ENCODE results near the gene PIGL.

DNA sequence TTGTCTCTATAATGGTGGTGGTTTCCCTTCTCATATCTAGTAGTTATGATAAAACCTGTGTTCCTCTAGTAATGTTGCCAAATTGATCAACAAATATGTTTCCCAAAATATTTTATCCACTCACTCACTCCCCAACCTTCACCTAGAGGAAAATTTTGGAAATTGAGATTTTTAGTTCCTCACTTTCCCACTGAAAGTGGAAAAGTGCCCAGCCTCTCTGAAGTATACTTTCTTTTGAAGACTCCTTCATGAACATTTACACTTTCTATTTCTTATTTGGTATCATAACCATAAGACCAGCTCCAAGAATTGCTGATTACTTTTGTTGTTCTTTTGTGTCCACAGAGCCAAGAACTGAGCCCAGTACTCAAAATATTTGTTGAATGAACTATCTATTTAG is 141.4 kb downstream of the PIGL start:
- TF ChIP-seq POLR2A (IDR thresholded peaks at IDR 0.05) (no peak), CTCF (IDR thresholded peaks at IDR 0.05) (no peak)

Measured in breast epithelium (tissue), 3 donors.